ENCODE data around the gene ZNRF3.
"Not testable (repeated sequence)": the region's sequence is repeated elsewhere in the genome, so short reads cannot be mapped to it uniquely, and the experiment has no call there.

The ZNRF3 gene

DNA sequence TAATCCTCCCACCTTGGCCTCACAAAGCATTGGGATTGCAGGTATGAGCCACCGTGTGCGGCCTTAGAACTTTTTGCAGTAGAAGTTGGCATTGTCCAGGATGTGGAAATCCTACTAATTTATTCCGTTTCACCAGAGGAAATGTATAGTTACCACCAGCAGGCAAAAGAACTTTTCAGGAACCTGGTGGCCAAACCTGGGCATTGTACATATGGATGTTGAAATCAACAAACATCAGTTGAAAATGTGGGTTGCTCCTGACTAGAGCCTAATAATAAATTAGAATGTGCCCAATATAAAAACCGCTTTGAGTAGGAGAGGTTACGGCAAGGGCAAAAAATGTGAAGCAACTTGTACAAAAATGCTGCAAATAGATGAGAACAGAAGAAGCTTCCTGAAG lies 42.3 kb upstream of the ZNRF3 start:
- Histone ChIP-seq H3K4me1 (ENCODE audit: control insufficient read depth in 1 of 2, insufficient read depth in 2 of 2, low read length in 2 of 2) (no peaks in the 10 kb centered on the region), H3K4me3 (ENCODE audit: low read depth, low read length) (no peak overlapping the region), H2BK5ac (ENCODE audit: low read depth, low read length, poor library complexity) (no peak overlapping the region), H2AK5ac (ENCODE audit: low read length) (no peak overlapping the region), H3K79me2 (ENCODE audit: control insufficient read depth, insufficient read depth, low read length, poor library complexity) (no peaks in the 10 kb centered on the region), H3K36me3 (ENCODE audit: control insufficient read depth in 1 of 2, insufficient read depth in 2 of 2, low read length in 2 of 2) (no peaks in the 10 kb centered on the region), H3K14ac (ENCODE audit: low read length) (no peak overlapping the region), H3K27me3 (ENCODE audit: insufficient read depth, low read length) (no peaks in the 10 kb centered on the region), H3K4me2 (ENCODE audit: low read length) (no peak overlapping the region), H3K4ac (ENCODE audit: low read depth, low read length) (no peak overlapping the region), H2AFZ (ENCODE audit: insufficient read depth, low read length, poor library complexity) (no peak overlapping the region), H3K79me1 (ENCODE audit: low read length) (no peaks in the 10 kb centered on the region), H4K8ac (ENCODE audit: low read depth, low read length) (no peak overlapping the region), H3K23ac (ENCODE audit: low read length) (no peak overlapping the region), H4K12ac (ENCODE audit: low read depth, low read length) (no peak overlapping the region), H3K9ac (ENCODE audit: low read length) (no peak overlapping the region), H2BK12ac (ENCODE audit: low read length) (no peak overlapping the region), H3K9me3 (ENCODE audit: insufficient read depth, low read depth, low read length) (no peaks in the 10 kb centered on the region), H3K18ac (ENCODE audit: low read length) (no peak overlapping the region), H4K91ac (ENCODE audit: low read depth, low read length) (no peak overlapping the region), H3K27ac (ENCODE audit: low read depth, low read length) (no peak overlapping the region), H2BK120ac (ENCODE audit: insufficient read depth, low read length, poor library complexity) (no peak overlapping the region)
- WGBS (ENCODE audit: extremely low coverage, insufficient coverage, insufficient read length) = no CpG with 5 or more reads among the region's 5 CpGs
- DNase-seq = no peak

GRCh38 chr22:28843633-28844032 lies 39.7 kb upstream of the ZNRF3 start:
- Histone ChIP-seq H2AK5ac (ENCODE audit: low read length) (no peak overlapping the region), H4K12ac (ENCODE audit: low read depth, low read length) (no peak overlapping the region), H3K14ac (ENCODE audit: low read length) (no peak overlapping the region), H3K4me2 (ENCODE audit: low read length) (no peak overlapping the region), H2BK120ac (ENCODE audit: insufficient read depth, low read length, poor library complexity) (no peak overlapping the region), H3K79me2 (ENCODE audit: control insufficient read depth, insufficient read depth, low read length, poor library complexity) (no peaks in the 10 kb centered on the region), H3K4me1 (ENCODE audit: control insufficient read depth in 1 of 2, insufficient read depth in 2 of 2, low read length in 2 of 2) (no peaks in the 10 kb centered on the region), H3K23ac (ENCODE audit: low read length) (no peak overlapping the region), H3K9me3 (ENCODE audit: insufficient read depth, low read depth, low read length) (no peaks in the 10 kb centered on the region), H3K27ac (ENCODE audit: low read depth, low read length) (no peak overlapping the region), H2BK12ac (ENCODE audit: low read length) (no peak overlapping the region), H3K36me3 (ENCODE audit: control insufficient read depth in 1 of 2, insufficient read depth in 2 of 2, low read length in 2 of 2) (peaks cover 0 to 1% of the 10 kb centered on the region in 2 experiments), H3K9ac (ENCODE audit: low read length) (no peak overlapping the region), H4K8ac (ENCODE audit: low read depth, low read length) (no peak overlapping the region), H3K18ac (ENCODE audit: low read length) (no peak overlapping the region), H4K91ac (ENCODE audit: low read depth, low read length) (no peak overlapping the region), H3K27me3 (ENCODE audit: insufficient read depth, low read length) (no peaks in the 10 kb centered on the region), H2AFZ (ENCODE audit: insufficient read depth, low read length, poor library complexity) (no peak overlapping the region), H2BK5ac (ENCODE audit: low read depth, low read length, poor library complexity) (no peak overlapping the region), H3K4ac (ENCODE audit: low read depth, low read length) (no peak overlapping the region), H3K79me1 (ENCODE audit: low read length) (no peaks in the 10 kb centered on the region), H3K4me3 (ENCODE audit: low read depth, low read length) (no peak overlapping the region)
- whole genome bisulfite sequencing (ENCODE audit: extremely low coverage, insufficient coverage, insufficient read length) = no CpG with 5 or more reads among the region's 2 CpGs
- no peak for DNase-seq

- WGBS (ENCODE audit: extremely low coverage, insufficient coverage, insufficient read length) = no CpG with 5 or more reads among the region's 2 CpGs
- H2BK5ac ChIP-seq (ENCODE audit: low read depth, low read length, poor library complexity); H3K4ac ChIP-seq (ENCODE audit: low read depth, low read length); H3K9me3 ChIP-seq (ENCODE audit: insufficient read depth, low read depth, low read length); H3K36me3 ChIP-seq (ENCODE audit: control insufficient read depth in 1 of 2, insufficient read depth in 2 of 2, low read length in 2 of 2); H3K4me3 ChIP-seq (ENCODE audit: low read depth, low read length); H3K14ac ChIP-seq (ENCODE audit: low read length); DNase-seq; H4K8ac ChIP-seq (ENCODE audit: low read depth, low read length); H2BK120ac ChIP-seq (ENCODE audit: insufficient read depth, low read length, poor library complexity); H3K27ac ChIP-seq (ENCODE audit: low read depth, low read length); H3K18ac ChIP-seq (ENCODE audit: low read length); H2AFZ ChIP-seq (ENCODE audit: insufficient read depth, low read length, poor library complexity); H2BK12ac ChIP-seq (ENCODE audit: low read length); H3K79me2 ChIP-seq (ENCODE audit: control insufficient read depth, insufficient read depth, low read length, poor library complexity); H4K12ac ChIP-seq (ENCODE audit: low read depth, low read length); H3K27me3 ChIP-seq (ENCODE audit: insufficient read depth, low read length); H3K9ac ChIP-seq (ENCODE audit: low read length); H3K23ac ChIP-seq (ENCODE audit: low read length); H3K4me2 ChIP-seq (ENCODE audit: low read length); H2AK5ac ChIP-seq (ENCODE audit: low read length); H3K4me1 ChIP-seq (ENCODE audit: control insufficient read depth in 1 of 2, insufficient read depth in 2 of 2, low read length in 2 of 2); H4K91ac ChIP-seq (ENCODE audit: low read depth, low read length); H3K79me1 ChIP-seq (ENCODE audit: low read length): not testable (repeated sequence)
Measured at GRCh38 chr22:28844277-28844676, 39.1 kb upstream of the ZNRF3 start.

DNA sequence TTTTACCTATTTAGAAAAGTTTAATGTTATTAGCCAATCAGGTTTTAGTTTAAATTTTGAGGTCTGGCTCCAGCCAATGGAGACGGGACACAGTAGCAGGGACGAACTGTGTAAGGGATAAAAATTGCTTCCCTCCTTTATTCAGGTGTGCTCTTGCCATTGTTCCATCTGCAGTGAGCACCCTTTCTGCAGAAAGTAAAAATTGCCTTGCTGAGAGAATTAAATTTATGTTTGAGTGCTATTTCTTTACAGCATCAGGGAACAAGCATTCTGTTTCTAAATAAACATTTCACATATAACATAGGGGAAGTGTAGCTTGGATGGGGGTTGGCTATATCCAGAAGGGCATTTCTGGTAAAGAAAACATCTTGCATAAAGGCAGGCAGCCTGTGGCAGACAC lies 36.4 kb upstream of the ZNRF3 start:
- Histone ChIP-seq H4K8ac (ENCODE audit: low read depth, low read length) (no peak overlapping the region), H2BK5ac (ENCODE audit: low read depth, low read length, poor library complexity) (no peak overlapping the region), H3K9me3 (ENCODE audit: insufficient read depth, low read depth, low read length) (no peaks in the 10 kb centered on the region), H3K14ac (ENCODE audit: low read length) (no peak overlapping the region), H4K12ac (ENCODE audit: low read depth, low read length) (no peak overlapping the region), H3K27me3 (ENCODE audit: insufficient read depth, low read length) (no peaks in the 10 kb centered on the region), H3K79me1 (ENCODE audit: low read length) (no peaks in the 10 kb centered on the region), H3K36me3 (ENCODE audit: control insufficient read depth in 1 of 2, insufficient read depth in 2 of 2, low read length in 2 of 2) (peaks cover 0 to 1% of the 10 kb centered on the region in 2 experiments), H3K4me1 (ENCODE audit: control insufficient read depth in 1 of 2, insufficient read depth in 2 of 2, low read length in 2 of 2) (no peaks in the 10 kb centered on the region), H3K4me3 (ENCODE audit: low read depth, low read length) (no peak overlapping the region), H3K4me2 (ENCODE audit: low read length) (no peak overlapping the region), H3K27ac (ENCODE audit: low read depth, low read length) (no peak overlapping the region), H2AFZ (ENCODE audit: insufficient read depth, low read length, poor library complexity) (no peak overlapping the region), H2BK12ac (ENCODE audit: low read length) (no peak overlapping the region), H2AK5ac (ENCODE audit: low read length) (no peak overlapping the region), H3K79me2 (ENCODE audit: control insufficient read depth, insufficient read depth, low read length, poor library complexity) (no peaks in the 10 kb centered on the region), H3K23ac (ENCODE audit: low read length) (no peak overlapping the region), H3K4ac (ENCODE audit: low read depth, low read length) (no peak overlapping the region), H3K18ac (ENCODE audit: low read length) (no peak overlapping the region), H2BK120ac (ENCODE audit: insufficient read depth, low read length, poor library complexity) (no peak overlapping the region), H4K91ac (ENCODE audit: low read depth, low read length) (no peak overlapping the region), H3K9ac (ENCODE audit: low read length) (no peak overlapping the region)
- no CpG with 5 or more reads among the region's 2 CpGs for WGBS (ENCODE audit: extremely low coverage, insufficient coverage, insufficient read length)
- no peak for DNase-seq
